ENCODE results near the gene HLCS. TPM values are rescaled to one million over a fixed set of nuclear protein-coding genes. Genes with fewer than 3 reads are reported as not detected.
A peak's percentile ranks its signal among the peaks of the same experiment; 100 is the strongest.

Gene HLCS
- total RNA-seq, 1 donor from 2014 or later: 18.8 TPM

DNA sequence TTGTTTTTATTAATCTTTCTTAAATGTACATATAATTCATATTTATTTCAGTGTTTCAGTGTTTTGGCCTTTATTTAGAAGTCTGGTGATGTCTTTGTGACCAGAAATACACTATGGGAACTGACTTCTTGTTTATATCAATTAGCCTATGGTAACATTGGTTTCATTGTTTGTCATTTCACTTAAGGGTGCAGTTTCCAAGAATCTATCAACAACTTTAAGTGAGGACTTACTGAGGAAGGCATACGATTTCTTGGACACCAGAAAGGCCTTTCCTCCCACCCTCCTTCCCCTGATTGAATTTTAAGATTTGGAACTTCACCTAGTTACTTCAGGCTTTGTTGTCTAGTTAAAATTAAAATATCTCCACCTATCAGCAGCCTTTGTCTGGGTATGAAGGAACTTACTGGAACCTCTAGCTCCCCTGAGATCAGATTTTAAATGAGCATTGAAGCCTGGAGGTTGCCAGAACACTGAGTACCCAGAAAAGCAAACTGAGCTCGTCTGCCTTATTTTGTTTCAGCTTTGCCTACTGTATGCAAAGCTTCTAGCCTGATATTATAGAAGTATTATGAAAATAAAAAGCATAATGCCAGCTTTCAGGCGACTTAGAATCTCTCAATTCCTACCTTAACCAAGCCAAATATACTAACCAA is 34.2 kb downstream of the HLCS start:
- H3K9me3 ChIP-seq (ENCODE audit: control insufficient read depth in 3 of 3, low read length in 3 of 3): no peaks in the 10 kb centered on the region
- no peak overlapping the region for H3K9ac ChIP-seq (ENCODE audit: low read depth in 1 of 3, low read length in 3 of 3)
- H3K36me3 ChIP-seq (ENCODE audit: control insufficient read depth in 3 of 3, insufficient read depth in 3 of 3, low read length in 3 of 3): peaks cover 16 to 20% (median 16%) of the 10 kb centered on the region in 3 donors
- peaks cover 8 to 14% (median 14%) of the 10 kb centered on the region in 3 donors for H3K4me1 ChIP-seq (ENCODE audit: control insufficient read depth in 3 of 3, insufficient read depth in 3 of 3, low read length in 3 of 3)
- H3K27me3 ChIP-seq (ENCODE audit: control insufficient read depth in 3 of 3, insufficient read depth in 3 of 3, low read length in 3 of 3): no peaks in the 10 kb centered on the region
- H3K27ac ChIP-seq (ENCODE audit: low read depth, low read length): no peak overlapping the region
- no peak overlapping the region for H3K4me3 ChIP-seq (ENCODE audit: low read length in 3 of 3)

GRCh38 chr21:36929622-36930021 is 36.8 kb downstream of the HLCS start:
- H3K4me3 ChIP-seq (ENCODE audit: low read length in 3 of 3): no peak overlapping the region
- no peaks in the 10 kb centered on the region for H3K9me3 ChIP-seq (ENCODE audit: control insufficient read depth in 3 of 3, low read length in 3 of 3)
- no peak overlapping the region for H3K27ac ChIP-seq (ENCODE audit: low read depth, low read length)
- no peak overlapping the region for H3K9ac ChIP-seq (ENCODE audit: low read depth in 1 of 3, low read length in 3 of 3)
- peaks cover 7 to 14% (median 14%) of the 10 kb centered on the region in 3 donors for H3K4me1 ChIP-seq (ENCODE audit: control insufficient read depth in 3 of 3, insufficient read depth in 3 of 3, low read length in 3 of 3)
- peaks cover 3 to 14% (median 10%) of the 10 kb centered on the region in 3 donors for H3K36me3 ChIP-seq (ENCODE audit: control insufficient read depth in 3 of 3, insufficient read depth in 3 of 3, low read length in 3 of 3)
- H3K27me3 ChIP-seq (ENCODE audit: control insufficient read depth in 3 of 3, insufficient read depth in 3 of 3, low read length in 3 of 3): no peaks in the 10 kb centered on the region

GRCh38 chr21:36928960-36929359 is 37.5 kb downstream of the HLCS start:
- Histone ChIP-seq H3K36me3 (ENCODE audit: control insufficient read depth in 3 of 3, insufficient read depth in 3 of 3, low read length in 3 of 3) (peaks cover 3 to 14% (median 10%) of the 10 kb centered on the region in 3 donors), H3K4me3 (ENCODE audit: low read length in 3 of 3) (no peak overlapping the region), H3K9ac (ENCODE audit: low read depth in 1 of 3, low read length in 3 of 3) (no peak overlapping the region), H3K27me3 (ENCODE audit: control insufficient read depth in 3 of 3, insufficient read depth in 3 of 3, low read length in 3 of 3) (no peaks in the 10 kb centered on the region), H3K9me3 (ENCODE audit: control insufficient read depth in 3 of 3, low read length in 3 of 3) (no peaks in the 10 kb centered on the region), H3K27ac (ENCODE audit: low read depth, low read length) (no peak overlapping the region), H3K4me1 (ENCODE audit: control insufficient read depth in 3 of 3, insufficient read depth in 3 of 3, low read length in 3 of 3) (peaks cover 4 to 14% (median 7%) of the 10 kb centered on the region in 3 donors)

DNA sequence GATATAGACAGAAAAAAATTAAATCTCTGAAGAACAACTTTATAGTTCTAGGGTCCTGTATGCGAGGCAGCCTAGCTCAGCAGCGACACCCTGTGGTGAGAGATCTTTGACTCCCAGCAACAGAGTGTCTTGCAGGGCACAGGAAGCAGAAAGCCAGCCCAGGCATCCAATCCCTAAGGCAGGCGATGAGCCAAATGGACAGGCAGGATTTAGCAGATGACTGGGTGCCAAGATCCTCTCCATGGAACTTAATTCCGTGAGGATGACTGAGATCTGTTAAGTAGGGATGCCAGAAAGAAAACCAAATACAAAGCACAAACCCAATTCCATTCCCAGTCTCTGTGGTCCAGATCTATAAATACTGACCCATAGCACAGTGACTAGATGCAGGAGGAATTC is 38.8 kb downstream of the HLCS start:
- no peak overlapping the region for H3K4me3 ChIP-seq (ENCODE audit: low read length in 3 of 3)
- no peaks in the 10 kb centered on the region for H3K27me3 ChIP-seq (ENCODE audit: control insufficient read depth in 3 of 3, insufficient read depth in 3 of 3, low read length in 3 of 3)
- no peak overlapping the region for H3K9ac ChIP-seq (ENCODE audit: low read depth in 1 of 3, low read length in 3 of 3)
- no peaks in the 10 kb centered on the region for H3K9me3 ChIP-seq (ENCODE audit: control insufficient read depth in 3 of 3, low read length in 3 of 3)
- H3K27ac ChIP-seq (ENCODE audit: low read depth, low read length): no peak overlapping the region
- peaks cover 4 to 14% (median 7%) of the 10 kb centered on the region in 3 donors for H3K4me1 ChIP-seq (ENCODE audit: control insufficient read depth in 3 of 3, insufficient read depth in 3 of 3, low read length in 3 of 3)
- H3K36me3 ChIP-seq (ENCODE audit: control insufficient read depth in 3 of 3, insufficient read depth in 3 of 3, low read length in 3 of 3): peaks cover 3 to 10% (median 10%) of the 10 kb centered on the region in 3 donors

DNA sequence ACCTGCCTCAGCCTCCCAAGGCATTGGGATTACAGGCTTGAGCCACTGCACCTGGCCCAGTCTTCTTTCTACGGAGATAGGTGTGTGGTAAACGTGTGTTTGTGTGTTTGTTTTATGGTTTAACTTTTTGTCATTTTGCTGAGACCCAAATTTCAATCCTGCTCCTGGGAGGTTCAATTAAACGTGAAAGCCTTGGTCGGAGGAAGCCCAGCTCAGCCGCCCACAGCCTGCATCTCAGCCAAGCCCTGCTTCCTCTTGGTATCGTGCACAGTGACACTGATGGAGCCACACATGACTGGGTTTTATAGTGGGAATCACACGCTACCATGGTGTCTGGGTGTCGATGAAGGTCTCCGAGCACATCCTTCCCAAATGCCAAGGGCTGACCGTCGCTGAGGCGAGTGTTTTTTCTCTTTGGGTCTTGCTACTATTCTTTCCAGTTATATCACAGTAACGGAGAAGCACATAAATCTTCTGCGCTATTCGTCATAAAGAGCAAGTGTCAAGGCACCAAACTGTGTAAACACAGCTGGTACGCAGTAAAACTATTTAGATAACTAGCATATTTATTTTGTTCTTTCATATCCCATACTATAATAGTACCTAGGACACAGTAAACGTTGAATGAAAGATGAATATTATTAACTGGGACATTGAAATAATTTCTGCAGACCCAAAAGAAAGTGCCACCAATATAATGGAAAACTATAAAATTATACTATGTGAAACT is 39.3 kb downstream of the HLCS start:
- peak overlapping the region in 1 of 3 donors; percentile 16 for H3K9ac ChIP-seq (ENCODE audit: low read depth in 1 of 3, low read length in 3 of 3)
- H3K27ac ChIP-seq (ENCODE audit: low read depth, low read length): no peak overlapping the region
- H3K4me3 ChIP-seq (ENCODE audit: low read length in 3 of 3): no peak overlapping the region
- peaks cover 3 to 10% (median 10%) of the 10 kb centered on the region in 3 donors for H3K36me3 ChIP-seq (ENCODE audit: control insufficient read depth in 3 of 3, insufficient read depth in 3 of 3, low read length in 3 of 3)
- no peaks in the 10 kb centered on the region for H3K9me3 ChIP-seq (ENCODE audit: control insufficient read depth in 3 of 3, low read length in 3 of 3)
- H3K27me3 ChIP-seq (ENCODE audit: control insufficient read depth in 3 of 3, insufficient read depth in 3 of 3, low read length in 3 of 3): no peaks in the 10 kb centered on the region
- peaks cover 4 to 11% (median 7%) of the 10 kb centered on the region in 3 donors for H3K4me1 ChIP-seq (ENCODE audit: control insufficient read depth in 3 of 3, insufficient read depth in 3 of 3, low read length in 3 of 3)

- Histone ChIP-seq H3K36me3 (ENCODE audit: control insufficient read depth in 3 of 3, insufficient read depth in 3 of 3, low read length in 3 of 3) (peaks cover 0 to 5% (median 4%) of the 10 kb centered on the region in 3 donors), H3K9me3 (ENCODE audit: control insufficient read depth in 3 of 3, low read length in 3 of 3) (no peaks in the 10 kb centered on the region), H3K27me3 (ENCODE audit: control insufficient read depth in 3 of 3, insufficient read depth in 3 of 3, low read length in 3 of 3) (no peaks in the 10 kb centered on the region), H3K4me3 (ENCODE audit: low read length in 3 of 3) (no peak overlapping the region), H3K9ac (ENCODE audit: low read depth in 1 of 3, low read length in 3 of 3) (peak overlapping the region in 1 of 3 donors; percentile 17), H3K4me1 (ENCODE audit: control insufficient read depth in 3 of 3, insufficient read depth in 3 of 3, low read length in 3 of 3) (peaks cover 0 to 8% (median 7%) of the 10 kb centered on the region in 3 donors), H3K27ac (ENCODE audit: low read depth, low read length) (no peak overlapping the region)
Measured at GRCh38 chr21:36923270-36923669, 43.2 kb downstream of the HLCS start.

DNA sequence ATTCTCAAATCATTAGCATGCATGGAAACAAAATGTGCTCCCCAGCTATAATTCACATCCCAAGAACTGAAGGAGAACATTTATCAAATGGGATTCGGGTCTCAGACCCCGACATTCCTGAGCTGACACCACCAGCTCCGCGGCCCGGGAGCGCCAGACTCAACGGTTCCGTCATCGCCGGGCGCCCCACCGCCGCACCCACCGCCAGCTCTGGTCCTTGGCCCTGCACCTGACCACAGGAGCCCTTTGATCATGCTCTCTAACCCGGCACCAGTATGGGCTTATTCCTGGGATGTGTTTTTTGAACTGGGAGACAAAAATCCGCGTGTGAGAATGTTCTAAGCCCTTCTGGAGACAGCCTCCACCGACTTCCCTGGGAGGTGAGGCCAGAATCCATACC is 43.6 kb downstream of the HLCS start:
- no peaks in the 10 kb centered on the region for H3K9me3 ChIP-seq (ENCODE audit: control insufficient read depth in 3 of 3, low read length in 3 of 3)
- peaks cover under 1 to 10% (median 6%) of the 10 kb centered on the region in 3 donors for H3K4me1 ChIP-seq (ENCODE audit: control insufficient read depth in 3 of 3, insufficient read depth in 3 of 3, low read length in 3 of 3)
- H3K4me3 ChIP-seq (ENCODE audit: low read length in 3 of 3): no peak overlapping the region
- no peak overlapping the region for H3K27ac ChIP-seq (ENCODE audit: low read depth, low read length)
- peaks cover 0 to 5% (median 4%) of the 10 kb centered on the region in 3 donors for H3K36me3 ChIP-seq (ENCODE audit: control insufficient read depth in 3 of 3, insufficient read depth in 3 of 3, low read length in 3 of 3)
- H3K9ac ChIP-seq (ENCODE audit: low read depth in 1 of 3, low read length in 3 of 3): peak overlapping the region in 2 of 3 donors; percentile 17 to 40
- no peaks in the 10 kb centered on the region for H3K27me3 ChIP-seq (ENCODE audit: control insufficient read depth in 3 of 3, insufficient read depth in 3 of 3, low read length in 3 of 3)

DNA sequence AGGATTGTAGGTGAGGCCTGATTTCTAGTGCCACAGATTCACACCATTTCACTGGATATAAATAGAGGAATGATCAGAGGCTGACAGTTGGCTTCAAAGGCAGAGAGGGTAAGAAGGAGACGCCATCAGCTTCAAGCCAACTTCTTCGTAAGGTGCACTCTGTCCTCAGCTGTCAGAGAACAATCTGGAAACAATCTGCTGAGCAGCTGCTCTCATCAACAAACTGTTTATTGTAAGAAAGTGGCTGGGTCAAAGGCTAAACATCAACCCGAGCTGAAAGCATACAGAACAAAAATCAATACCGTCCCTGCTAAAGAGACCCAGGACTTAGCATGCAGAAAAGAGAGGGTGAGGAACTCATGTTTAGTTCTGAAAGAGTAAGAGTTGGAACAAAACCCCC is 48.2 kb downstream of the HLCS start:
- no peak overlapping the region for H3K4me3 ChIP-seq (ENCODE audit: low read length in 3 of 3)
- H3K27me3 ChIP-seq (ENCODE audit: control insufficient read depth in 3 of 3, insufficient read depth in 3 of 3, low read length in 3 of 3): no peaks in the 10 kb centered on the region
- no peaks in the 10 kb centered on the region for H3K9me3 ChIP-seq (ENCODE audit: control insufficient read depth in 3 of 3, low read length in 3 of 3)
- H3K4me1 ChIP-seq (ENCODE audit: control insufficient read depth in 3 of 3, insufficient read depth in 3 of 3, low read length in 3 of 3): peaks cover 11 to 15% (median 13%) of the 10 kb centered on the region in 3 donors
- H3K27ac ChIP-seq (ENCODE audit: low read depth, low read length): no peak overlapping the region
- no peaks in the 10 kb centered on the region for H3K36me3 ChIP-seq (ENCODE audit: control insufficient read depth in 3 of 3, insufficient read depth in 3 of 3, low read length in 3 of 3)
- H3K9ac ChIP-seq (ENCODE audit: low read depth in 1 of 3, low read length in 3 of 3): peak overlapping the region in 1 of 3 donors; percentile 4

- no peak overlapping the region for H3K4me3 ChIP-seq (ENCODE audit: low read length in 3 of 3)
- H3K4me1 ChIP-seq (ENCODE audit: control insufficient read depth in 3 of 3, insufficient read depth in 3 of 3, low read length in 3 of 3): peaks cover 13 to 15% (median 15%) of the 10 kb centered on the region in 3 donors
- no peaks in the 10 kb centered on the region for H3K36me3 ChIP-seq (ENCODE audit: control insufficient read depth in 3 of 3, insufficient read depth in 3 of 3, low read length in 3 of 3)
- H3K9me3 ChIP-seq (ENCODE audit: control insufficient read depth in 3 of 3, low read length in 3 of 3): no peaks in the 10 kb centered on the region
- H3K9ac ChIP-seq (ENCODE audit: low read depth in 1 of 3, low read length in 3 of 3): peak overlapping the region in 1 of 3 donors; percentile 1
- H3K27ac ChIP-seq (ENCODE audit: low read depth, low read length): no peak overlapping the region
- no peaks in the 10 kb centered on the region for H3K27me3 ChIP-seq (ENCODE audit: control insufficient read depth in 3 of 3, insufficient read depth in 3 of 3, low read length in 3 of 3)
Measured at GRCh38 chr21:36917471-36918158, 48.9 kb downstream of the HLCS start.

Measured in skeletal muscle tissue (tissue), 4 donors.